Lower lobe of right lung (tissue), 2 donors: Measurements from ENCODE around the gene PAH. TPM values are rescaled to one million over a fixed set of nuclear protein-coding genes. Genes with fewer than 3 reads are reported as not detected.

Experiments used
- ATAC-seq, 2 donors: fragments of 200-7000 bp; cut with Tn5 transposase; one replicate each; pipeline ENCODE4 v1.9.1; 2020 to 2022; ENCODE audit warnings: mild to moderate bottlenecking in 2 of 2, moderate library complexity in 2 of 2
- DNase-seq: peaks from one replicate; pipeline ENCODE4 v3.0.0-alpha.2; 2020
- H3K27ac ChIP-seq: fragments of 200-600 bp; one replicate; pipeline ENCODE4 v1.8.0; 2022
- H3K27me3 ChIP-seq: fragments of 200-600 bp; one replicate; pipeline ENCODE4 v1.8.0; 2022; ENCODE audit warnings: low read depth
- H3K36me3 ChIP-seq: fragments of 200-600 bp; one replicate; pipeline ENCODE4 v1.8.0; 2022; ENCODE audit warnings: mild to moderate bottlenecking
- H3K4me1 ChIP-seq: fragments of 200-600 bp; one replicate; pipeline ENCODE4 v1.8.0; 2022
- H3K4me3 ChIP-seq: fragments of 200-600 bp; one replicate; pipeline ENCODE4 v1.8.0; 2022; ENCODE audit warnings: mild to moderate bottlenecking
- H3K9me3 ChIP-seq: fragments of 200-600 bp; one replicate; pipeline ENCODE4 v1.8.0; 2022
- CTCF ChIP-seq: fragments of 200-600 bp; IDR thresholded peaks from one replicate; pipeline ENCODE4 v1.8.0; 2022; ENCODE audit warnings: antibody characterized with exemption, mild to moderate bottlenecking
- intact Hi-C: fragments of 100-400 bp; cut with DNase I; formaldehyde crosslinking; loops from one replicate; pipeline ENCODE4 v1.11.0; 2022
- total RNA-seq: library from RNA; stranded (reverse); fragmentation: NEBNext Ultra II Directional; extraction: Animal tissue kit (Norgen Biotek cat#: 25700); gene quantifications from one replicate; pipeline ENCODE4 v1.2.1, GENCODE V29; 2021
- donor health status: DM: no; HTN: yes; CAD: no; lungs with severe emphysema.

PAH gene
- total RNA-seq, 1 donor from 2014 or later, result not detected

- H3K4me1 ChIP-seq, result peaks cover 10% of the 10 kb centered on the region
- H3K9me3 ChIP-seq, result no peaks in the 10 kb centered on the region
- peaks cover 44% of the 10 kb centered on the region for H3K27me3 ChIP-seq
- H3K4me3 ChIP-seq, result no peak overlapping the region
- H3K36me3 ChIP-seq, result no peaks in the 10 kb centered on the region
- DNase-seq (no peak), ATAC-seq (peak in 1 of 2 donors; percentile 38)
- H3K27ac ChIP-seq, result no peak overlapping the region
- TF ChIP-seq CTCF, result peak; percentile 85
- intact Hi-C loops, result loop anchor here (10.0 kb wide), 1 partner anchor 596 kb away; no protein-coding TSS in a partner anchor
These were observed 31.9 kb upstream of the PAH start for GRCh38 chr12:102948941-102949352.

- H3K27me3 ChIP-seq, result peaks cover 26% of the 10 kb centered on the region
- no peaks in the 10 kb centered on the region for H3K36me3 ChIP-seq
- TF ChIP-seq CTCF, result no peak
- H3K9me3 ChIP-seq, result no peaks in the 10 kb centered on the region
- ATAC-seq (no peak), DNase-seq (no peak)
- no peak overlapping the region for H3K4me3 ChIP-seq
- intact Hi-C loops, result loop anchor here (10.0 kb wide), 1 partner anchor 599 kb away; no protein-coding TSS in a partner anchor
- peaks cover 8% of the 10 kb centered on the region for H3K4me1 ChIP-seq
- H3K27ac ChIP-seq, result no peak overlapping the region
These were observed 29.0 kb upstream of the PAH start for GRCh38 chr12:102946042-102946441.

- ATAC-seq (no peak), DNase-seq (no peak)
- H3K4me1 ChIP-seq, result no peaks in the 10 kb centered on the region
- H3K27ac ChIP-seq, result no peak overlapping the region
- no peaks in the 10 kb centered on the region for H3K36me3 ChIP-seq
- no peak overlapping the region for H3K4me3 ChIP-seq
- H3K27me3 ChIP-seq, result no peaks in the 10 kb centered on the region
- H3K9me3 ChIP-seq, result no peaks in the 10 kb centered on the region
- intact Hi-C loops, result loop anchor here (10.0 kb wide), 1 partner anchor 605 kb away; no protein-coding TSS in a partner anchor
- TF ChIP-seq CTCF, result no peak
These were observed 22.7 kb upstream of the PAH start for GRCh38 chr12:102939670-102940222.

DNA sequence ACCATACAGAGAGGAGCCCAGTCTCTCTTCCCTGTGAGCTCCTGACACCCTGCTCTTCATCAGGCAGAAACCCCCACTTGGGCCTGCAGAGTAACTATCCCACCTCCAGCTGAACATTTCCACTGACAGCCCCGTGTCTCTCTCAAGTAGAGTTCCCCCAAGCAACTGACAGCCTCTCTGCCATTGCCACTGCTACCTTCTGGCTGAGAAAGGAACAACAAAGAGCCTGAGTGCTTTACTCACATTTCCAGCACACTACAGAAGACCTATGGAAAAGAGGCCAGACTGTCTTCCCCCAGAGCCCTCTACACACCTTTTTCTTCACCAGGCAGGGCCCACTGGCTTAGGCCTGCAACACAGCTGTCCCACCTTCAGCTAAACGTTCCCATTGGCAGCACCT, 22.0 kb upstream of the PAH start:
- intact Hi-C loops, result no loop called here
- Histone ChIP-seq H3K9me3 (no peaks in the 10 kb centered on the region), H3K36me3 (no peaks in the 10 kb centered on the region), H3K4me3 (no peak overlapping the region), H3K27ac (no peak overlapping the region), H3K27me3 (no peaks in the 10 kb centered on the region), H3K4me1 (no peaks in the 10 kb centered on the region)
- no peak for ATAC-seq
- no peak for TF ChIP-seq CTCF
- no peak for DNase-seq

DNA sequence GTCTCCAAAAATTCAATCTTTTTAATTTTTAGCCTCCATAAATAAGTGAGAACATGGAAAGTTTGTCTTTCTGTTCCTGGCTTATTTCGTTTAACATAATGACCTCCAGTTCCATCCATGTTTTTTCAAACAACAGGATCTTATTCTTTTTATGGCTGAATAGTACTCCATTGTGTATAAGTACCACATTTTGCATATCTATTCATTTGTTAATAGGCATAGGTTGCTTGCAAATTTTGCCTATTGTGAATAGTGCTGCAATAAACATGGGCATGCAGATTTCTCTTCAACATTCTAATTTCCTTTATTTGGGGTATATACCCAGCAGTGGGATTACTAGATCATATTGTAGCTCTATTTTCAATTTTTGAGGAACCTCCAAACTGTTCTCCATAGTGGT, 16.1 kb upstream of the PAH start:
- intact Hi-C loops, result no loop called here

More for the DNA sequence above, 16.1 kb upstream of the PAH start:
- Histone ChIP-seq H3K27ac (no peak overlapping the region), H3K9me3 (no peaks in the 10 kb centered on the region), H3K4me3 (no peak overlapping the region), H3K36me3 (no peaks in the 10 kb centered on the region), H3K27me3 (peaks cover 3% of the 10 kb centered on the region), H3K4me1 (no peaks in the 10 kb centered on the region)
- ATAC-seq (no peak), DNase-seq (no peak)
- no peak for TF ChIP-seq CTCF
